ENCODE measurements around the gene ATP6V0A4.

The ATP6V0A4 gene

GRCh38 chr7:138656952-138657351 is 141.0 kb downstream of the ATP6V0A4 start:
- no peak for DNase-seq

Data from effector CD8-positive, alpha-beta T cell (primary cell).